UCSD-AML1 (cell line): ENCODE results near the gene ATF4.

Experiments
- DNase-seq: peaks from one replicate; lab custom pipeline; 2025; ENCODE audit not compliant: unreplicated experiment; lab: John Stamatoyannopoulos, UW

The ATF4 gene, protein sequence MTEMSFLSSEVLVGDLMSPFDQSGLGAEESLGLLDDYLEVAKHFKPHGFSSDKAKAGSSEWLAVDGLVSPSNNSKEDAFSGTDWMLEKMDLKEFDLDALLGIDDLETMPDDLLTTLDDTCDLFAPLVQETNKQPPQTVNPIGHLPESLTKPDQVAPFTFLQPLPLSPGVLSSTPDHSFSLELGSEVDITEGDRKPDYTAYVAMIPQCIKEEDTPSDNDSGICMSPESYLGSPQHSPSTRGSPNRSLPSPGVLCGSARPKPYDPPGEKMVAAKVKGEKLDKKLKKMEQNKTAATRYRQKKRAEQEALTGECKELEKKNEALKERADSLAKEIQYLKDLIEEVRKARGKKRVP

DNA sequence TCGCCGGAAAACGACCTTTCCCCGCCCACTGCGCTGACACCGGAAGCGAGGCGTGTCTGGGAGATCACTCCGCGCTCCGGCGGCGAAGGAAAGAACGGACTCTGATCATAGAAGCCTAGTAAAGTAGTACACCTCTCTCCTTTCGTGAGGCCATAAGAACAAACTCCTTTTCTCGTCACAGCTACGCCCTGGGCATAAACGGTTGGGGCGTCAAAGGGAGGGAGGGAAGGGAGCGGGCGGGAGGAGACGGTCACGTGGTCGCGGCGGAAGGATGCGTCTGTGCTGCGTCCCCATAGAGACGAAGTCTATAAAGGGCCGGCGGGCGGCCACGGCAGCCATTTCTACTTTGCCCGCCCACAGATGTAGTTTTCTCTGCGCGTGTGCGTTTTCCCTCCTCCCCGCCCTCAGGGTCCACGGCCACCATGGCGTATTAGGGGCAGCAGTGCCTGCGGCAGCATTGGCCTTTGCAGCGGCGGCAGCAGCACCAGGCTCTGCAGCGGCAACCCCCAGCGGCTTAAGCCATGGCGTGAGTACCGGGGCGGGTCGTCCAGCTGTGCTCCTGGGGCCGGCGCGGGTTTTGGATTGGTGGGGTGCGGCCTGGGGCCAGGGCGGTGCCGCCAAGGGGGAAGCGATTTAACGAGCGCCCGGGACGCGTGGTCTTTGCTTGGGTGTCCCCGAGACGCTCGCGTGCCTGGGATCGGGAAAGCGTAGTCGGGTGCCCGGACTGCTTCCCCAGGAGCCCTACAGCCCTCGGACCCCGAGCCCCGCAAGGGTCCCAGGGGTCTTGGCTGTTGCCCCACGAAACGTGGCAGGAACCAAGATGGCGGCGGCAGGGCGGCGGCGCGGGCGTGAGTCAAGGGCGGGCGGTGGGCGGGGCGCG, at the start of gene ATF4:
ATF4 (plus strand) TSS at position 337 of the 880 bp plus-strand sequence. CDS start 884 bp downstream, outside the sequence.
- peak; percentile 95 for DNase-seq

DNA sequence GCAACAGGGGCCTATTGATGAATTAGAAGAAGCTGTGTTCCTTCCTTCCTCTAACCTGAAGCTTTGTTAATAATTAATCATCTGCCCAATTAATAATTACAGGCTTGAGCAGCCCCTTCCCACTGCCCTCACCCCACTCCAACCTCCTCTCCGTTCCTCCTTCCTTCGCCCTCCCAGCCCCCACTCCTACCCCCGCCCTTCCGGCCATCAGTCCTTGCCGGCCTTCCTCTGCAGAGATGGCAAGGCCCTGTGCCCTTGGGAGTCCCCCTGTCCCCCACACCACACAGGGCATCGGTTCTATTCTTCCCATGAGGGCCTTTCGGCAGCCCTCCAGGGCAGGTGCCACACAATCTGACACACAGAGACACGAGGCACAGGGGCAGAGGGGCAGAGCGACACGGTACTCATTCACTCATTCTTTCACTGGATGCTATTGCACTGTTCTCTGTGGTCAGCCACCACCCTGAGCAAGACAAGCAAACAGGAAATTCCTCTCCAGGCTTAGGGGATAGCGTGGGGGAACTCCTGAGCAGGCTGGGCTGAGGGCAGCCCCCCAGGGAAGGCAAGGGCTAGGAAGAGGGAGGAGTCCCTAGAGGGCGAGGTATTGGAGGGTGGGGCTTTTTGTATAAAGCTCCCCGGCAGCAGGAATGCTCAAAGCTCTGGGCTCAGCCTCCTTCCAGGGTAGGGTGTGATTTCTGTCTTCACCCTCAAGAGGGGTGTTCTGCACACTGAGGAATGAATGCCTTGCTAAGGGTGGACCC, 48.8 kb upstream of the ATF4 start:
- peak; percentile 50 for DNase-seq

DNA sequence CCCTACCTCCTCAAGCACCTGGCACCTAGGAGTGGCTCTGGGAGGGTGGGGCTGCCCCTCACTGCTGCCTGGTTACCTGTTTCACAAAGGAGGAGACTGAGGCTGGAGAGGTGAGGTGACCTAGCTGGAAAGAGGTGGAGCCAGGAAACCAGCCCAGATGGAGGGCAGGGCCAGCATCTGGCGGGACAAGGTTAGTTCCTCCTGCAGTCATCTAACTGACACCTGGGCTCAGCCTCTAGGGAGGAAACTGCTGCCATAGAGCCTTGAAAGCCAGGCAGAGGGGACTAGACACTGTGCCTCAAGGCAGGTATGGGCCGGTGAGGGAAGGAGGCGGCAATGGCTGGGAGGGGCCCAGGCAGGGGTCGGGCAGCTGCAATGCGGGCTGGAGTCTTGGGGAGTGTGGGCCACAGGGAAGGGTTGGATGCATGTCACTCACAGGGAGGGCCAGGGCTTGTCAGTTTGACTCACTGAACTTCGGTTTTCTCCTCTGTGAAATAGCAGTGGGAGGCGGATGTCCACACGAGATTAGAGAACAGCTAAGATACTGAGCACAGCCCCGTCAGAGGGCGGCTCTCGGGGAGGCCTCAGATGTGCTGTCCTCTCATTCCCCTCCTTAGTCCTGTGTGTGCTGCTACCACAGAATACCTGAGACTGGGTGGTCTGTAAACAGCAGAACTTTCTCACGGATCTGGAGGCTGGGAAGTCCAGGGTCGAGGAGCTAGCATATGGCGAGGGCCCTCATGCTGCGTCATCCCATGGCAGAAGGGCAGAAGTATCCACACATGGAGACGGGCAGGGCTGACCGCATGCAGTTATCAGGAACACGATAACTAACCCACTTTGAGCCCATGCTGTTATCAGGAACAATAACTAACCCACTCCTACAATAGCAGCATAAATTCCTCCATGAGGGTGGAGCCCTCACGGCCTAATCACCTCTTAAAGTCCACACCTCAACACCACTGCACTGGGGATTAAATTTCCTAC, 47.5 kb upstream of the ATF4 start:
- DNase-seq: no peak

DNA sequence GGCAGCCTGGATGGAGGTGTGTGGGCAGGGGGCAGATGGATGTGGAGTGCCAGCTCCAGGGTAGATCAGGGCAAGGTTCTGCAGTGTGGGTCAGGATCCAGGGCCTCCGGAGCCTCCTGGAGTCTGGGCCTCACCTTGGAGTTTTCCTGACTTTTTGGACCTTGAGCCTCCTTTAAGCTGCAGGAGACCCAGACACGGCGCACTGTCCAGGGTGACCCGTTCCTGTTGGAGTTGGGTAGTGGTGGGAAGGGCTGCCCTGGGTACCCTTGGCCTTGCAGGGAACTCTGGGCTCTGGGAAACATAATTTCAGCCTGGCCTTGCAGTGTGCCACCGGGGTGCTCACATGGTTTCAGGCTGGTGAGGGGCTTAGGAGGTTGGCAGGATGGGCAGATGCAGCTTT, 46.5 kb upstream of the ATF4 start:
- no peak for DNase-seq

- DNase-seq: no peak
Observed at GRCh38 chr22:39474351-39475111, 45.8 kb upstream of the ATF4 start.

- no peak for DNase-seq
Observed at GRCh38 chr22:39475337-39475736, 45.0 kb upstream of the ATF4 start.

DNA sequence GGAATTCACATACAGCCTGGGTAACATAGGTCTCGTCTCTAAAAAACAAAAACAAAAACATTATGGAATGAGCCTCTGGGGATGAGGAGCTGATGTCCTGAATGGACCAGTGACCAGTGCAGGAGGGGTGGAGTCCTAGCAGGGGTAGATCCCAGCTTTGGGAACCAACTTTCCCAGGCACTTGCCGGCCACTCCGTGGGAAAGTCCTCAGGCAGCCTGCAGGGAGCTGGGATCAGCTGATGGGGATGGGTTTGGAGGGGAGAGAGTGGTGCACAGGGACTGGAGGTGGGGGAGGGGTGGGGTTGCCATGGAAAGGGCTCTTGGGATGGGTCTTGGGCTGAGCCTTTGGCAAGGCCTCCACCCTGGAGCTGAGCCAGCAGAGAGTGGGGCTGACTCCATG, 44.5 kb upstream of the ATF4 start:
- no peak for DNase-seq

GRCh38 chr22:39476664-39477063, 43.7 kb upstream of the ATF4 start:
- no peak for DNase-seq

DNA sequence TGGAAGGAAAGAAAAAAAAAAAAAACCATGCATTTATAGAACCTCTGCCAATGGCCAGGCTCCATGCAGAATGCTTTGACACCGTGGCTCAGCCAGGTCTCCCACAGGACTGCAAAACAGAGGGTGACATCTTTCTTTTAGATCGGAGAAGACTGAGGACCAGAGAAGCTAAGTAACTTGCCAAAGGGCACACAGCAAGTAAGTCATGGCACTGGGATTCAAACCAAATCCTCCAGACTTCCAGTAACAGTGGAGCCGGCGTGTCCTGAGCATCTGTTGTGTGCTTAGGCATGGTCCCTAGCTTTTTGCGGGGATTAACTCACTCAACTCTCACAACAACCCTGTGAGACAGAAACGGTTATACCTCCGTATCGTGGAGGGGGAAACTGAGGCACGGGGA, 42.8 kb upstream of the ATF4 start:
- DNase-seq: no peak

GRCh38 chr22:39478441-39478850, 41.9 kb upstream of the ATF4 start:
- DNase-seq: peak; percentile 40

- DNase-seq: no peak
Observed at GRCh38 chr22:39479254-39479653, 41.1 kb upstream of the ATF4 start.

GRCh38 chr22:39480557-39480956, 39.8 kb upstream of the ATF4 start:
- no peak for DNase-seq

- DNase-seq: no peak
Observed at GRCh38 chr22:39481054-39481453, 39.3 kb upstream of the ATF4 start.

GRCh38 chr22:39481595-39481994, 38.8 kb upstream of the ATF4 start:
- no peak for DNase-seq

GRCh38 chr22:39482768-39483167, 37.6 kb upstream of the ATF4 start:
- DNase-seq: no peak

- no peak for DNase-seq
Observed at GRCh38 chr22:39486951-39487825, 33.2 kb upstream of the ATF4 start.

- no peak for DNase-seq
Observed at GRCh38 chr22:39487826-39488520, 32.4 kb upstream of the ATF4 start.

GRCh38 chr22:39488563-39489083, 31.7 kb upstream of the ATF4 start:
- no peak for DNase-seq
